SU-DHL-6 (cell line): ENCODE data around the gene FBP1.

Experiments used
- H2AFZ ChIP-seq: fragments of 200-600 bp; sonication (generic); 2 replicates; pipeline ENCODE4 v1.6.1; 2014; ENCODE audit warnings: low read depth, mild to moderate bottlenecking, moderate library complexity, mixed read lengths, antibody characterized with exemption, low read length; ENCODE audit not compliant: severe bottlenecking
- H3F3A ChIP-seq: fragments of 200-600 bp; shearing (Covaris generic); 2 replicates; pipeline ENCODE4 v1.6.0; 2016; ENCODE audit warnings: antibody characterized with exemption, mild to moderate bottlenecking; ENCODE audit not compliant: insufficient read depth
- H3K27ac ChIP-seq: fragments of 200-600 bp; sonication (generic); 2 replicates; pipeline ENCODE4 v1.5.1; 2016; ENCODE audit warnings: low read depth, mild to moderate bottlenecking, low read length, moderate library complexity, mixed read lengths
- H3K27me3 ChIP-seq: fragments of 200-600 bp; sonication (generic), shearing (Covaris generic); 2 replicates; pipeline ENCODE4 v1.6.0; 2014; ENCODE audit warnings: mild to moderate bottlenecking, low read length
- H3K36me3 ChIP-seq: fragments of 200-600 bp; sonication (generic); 2 replicates; pipeline ENCODE4 v1.6.1; 2014; ENCODE audit warnings: mild to moderate bottlenecking, low read length, mixed read lengths
- H3K4me2 ChIP-seq: fragments of 300-600, 200-600 bp; shearing (Covaris generic), sonication (generic); 2 replicates; pipeline ENCODE4 v1.6.0; 2014; ENCODE audit warnings: low read length, low read depth, mild to moderate bottlenecking; ENCODE audit not compliant: poor library complexity, severe bottlenecking
- H3K4me3 ChIP-seq: fragments of 200-600 bp; sonication (generic); 2 replicates; pipeline ENCODE4 v1.5.1; 2014; ENCODE audit warnings: antibody characterized with exemption, low read length, mild to moderate bottlenecking, mixed read lengths; ENCODE audit not compliant: insufficient read depth, poor library complexity, severe bottlenecking
- H3K79me2 ChIP-seq: fragments of 200-600 bp; sonication (generic); 2 replicates; pipeline ENCODE4 v1.6.1; 2014; ENCODE audit warnings: mild to moderate bottlenecking, low read length, moderate library complexity; ENCODE audit not compliant: insufficient read depth
- H3K9ac ChIP-seq: fragments of 200-600 bp; sonication (generic); 2 replicates; pipeline ENCODE4 v1.7.0; 2014; ENCODE audit warnings: mild to moderate bottlenecking, low read length
- H3K9me2 ChIP-seq: fragments of 200-600 bp; sonication (generic); replicated peaks from 2 replicates; pipeline ENCODE4 v1.6.1; 2014; ENCODE audit warnings: low read length; ENCODE audit not compliant: insufficient read depth
- H3K9me3 ChIP-seq: fragments of 200-600 bp; sonication (generic); 2 replicates; pipeline ENCODE4 v1.6.1; 2014; ENCODE audit warnings: low read length, mixed read lengths; ENCODE audit not compliant: insufficient read depth
- H4K20me1 ChIP-seq: fragments of 200-600 bp; sonication (generic); 2 replicates; pipeline ENCODE4 v1.6.1; 2014; ENCODE audit warnings: low read depth, mild to moderate bottlenecking, antibody characterized with exemption, low read length, moderate library complexity, mixed read lengths
- EZH2phosphoT487 ChIP-seq: fragments of 200-600 bp; sonication (generic), shearing (Covaris generic); conservative IDR thresholded peaks from 2 replicates; pipeline ENCODE4 v1.6.1; 2018; ENCODE audit warnings: mild to moderate bottlenecking, antibody characterized with exemption, low read length, moderate library complexity, mixed read lengths
- TF ChIP-seq, protein P1 (sequence below): fragments of 200-600 bp; sonication (generic); IDR thresholded peaks from one replicate; pipeline ENCODE4 v1.5.1; 2017; ENCODE audit warnings: antibody characterized with exemption, mild to moderate bottlenecking, low read length, moderate library complexity; ENCODE audit not compliant: insufficient read depth, poor library complexity, severe bottlenecking

The FBP1 gene

DNA sequence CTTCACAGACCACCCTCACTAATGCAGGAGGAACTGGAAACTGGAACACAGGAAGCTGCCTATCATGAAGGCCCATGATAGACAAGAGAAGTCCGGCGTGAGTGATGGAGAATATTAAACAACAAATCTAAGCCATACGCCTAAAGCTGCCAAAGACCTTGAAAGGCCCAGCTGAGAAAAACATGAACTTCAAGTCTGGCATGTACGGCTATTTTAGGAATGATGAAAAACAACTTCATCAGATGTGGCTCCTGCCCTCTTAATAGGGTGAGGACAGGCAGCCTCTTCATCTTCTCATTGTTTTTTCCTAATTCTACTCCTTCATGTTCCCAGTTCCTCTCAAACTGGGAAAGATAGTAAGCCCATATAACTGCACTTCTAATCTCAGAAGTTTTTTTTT, 20.3 kb downstream of the FBP1 start:
- Histone ChIP-seq H3K9me3 (no peaks in the 10 kb centered on the region), H3K9ac (no peak overlapping the region), H4K20me1 (no peaks in the 10 kb centered on the region), H3K4me3 (no peak overlapping the region), H3K79me2 (no peaks in the 10 kb centered on the region), H3K9me2 (no peaks in the 10 kb centered on the region), H3F3A (no peaks in the 10 kb centered on the region), H2AFZ (no peak overlapping the region), H3K27ac (no peak overlapping the region), H3K4me2 (no peak overlapping the region), H3K27me3 (no peaks in the 10 kb centered on the region), H3K36me3 (no peaks in the 10 kb centered on the region)
- TF ChIP-seq, protein P1, sequence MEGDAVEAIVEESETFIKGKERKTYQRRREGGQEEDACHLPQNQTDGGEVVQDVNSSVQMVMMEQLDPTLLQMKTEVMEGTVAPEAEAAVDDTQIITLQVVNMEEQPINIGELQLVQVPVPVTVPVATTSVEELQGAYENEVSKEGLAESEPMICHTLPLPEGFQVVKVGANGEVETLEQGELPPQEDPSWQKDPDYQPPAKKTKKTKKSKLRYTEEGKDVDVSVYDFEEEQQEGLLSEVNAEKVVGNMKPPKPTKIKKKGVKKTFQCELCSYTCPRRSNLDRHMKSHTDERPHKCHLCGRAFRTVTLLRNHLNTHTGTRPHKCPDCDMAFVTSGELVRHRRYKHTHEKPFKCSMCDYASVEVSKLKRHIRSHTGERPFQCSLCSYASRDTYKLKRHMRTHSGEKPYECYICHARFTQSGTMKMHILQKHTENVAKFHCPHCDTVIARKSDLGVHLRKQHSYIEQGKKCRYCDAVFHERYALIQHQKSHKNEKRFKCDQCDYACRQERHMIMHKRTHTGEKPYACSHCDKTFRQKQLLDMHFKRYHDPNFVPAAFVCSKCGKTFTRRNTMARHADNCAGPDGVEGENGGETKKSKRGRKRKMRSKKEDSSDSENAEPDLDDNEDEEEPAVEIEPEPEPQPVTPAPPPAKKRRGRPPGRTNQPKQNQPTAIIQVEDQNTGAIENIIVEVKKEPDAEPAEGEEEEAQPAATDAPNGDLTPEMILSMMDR: no peak
- no peak for TF ChIP-seq EZH2phosphoT487

DNA sequence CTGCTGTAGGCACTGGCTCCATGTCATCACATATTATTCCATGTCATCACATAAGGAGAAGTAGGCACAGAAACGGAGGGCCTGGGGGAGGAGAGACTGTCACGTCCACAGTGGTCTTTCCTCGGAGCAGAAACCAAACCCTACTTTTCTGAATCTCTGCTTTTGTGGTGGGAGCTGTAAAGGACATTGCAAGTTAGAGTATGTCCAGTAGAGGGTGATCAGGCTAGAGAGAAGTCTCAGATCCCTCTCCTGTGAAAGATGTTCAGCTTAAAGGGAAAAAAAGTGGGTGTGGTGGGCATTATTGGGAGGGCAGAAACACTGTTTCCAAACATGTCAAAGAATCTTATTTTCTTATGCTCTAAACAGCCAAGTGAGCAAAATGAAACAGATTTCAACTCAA, 26.3 kb downstream of the FBP1 start:
- Histone ChIP-seq H3K27ac (no peak overlapping the region), H4K20me1 (no peaks in the 10 kb centered on the region), H2AFZ (no peak overlapping the region), H3K27me3 (no peaks in the 10 kb centered on the region), H3K9ac (no peak overlapping the region), H3K9me3 (no peaks in the 10 kb centered on the region), H3K4me3 (no peak overlapping the region), H3F3A (no peaks in the 10 kb centered on the region), H3K9me2 (no peaks in the 10 kb centered on the region), H3K4me2 (no peak overlapping the region), H3K36me3 (no peaks in the 10 kb centered on the region), H3K79me2 (no peaks in the 10 kb centered on the region)
- TF ChIP-seq EZH2phosphoT487: no peak
- TF ChIP-seq, protein P1: no peak

DNA sequence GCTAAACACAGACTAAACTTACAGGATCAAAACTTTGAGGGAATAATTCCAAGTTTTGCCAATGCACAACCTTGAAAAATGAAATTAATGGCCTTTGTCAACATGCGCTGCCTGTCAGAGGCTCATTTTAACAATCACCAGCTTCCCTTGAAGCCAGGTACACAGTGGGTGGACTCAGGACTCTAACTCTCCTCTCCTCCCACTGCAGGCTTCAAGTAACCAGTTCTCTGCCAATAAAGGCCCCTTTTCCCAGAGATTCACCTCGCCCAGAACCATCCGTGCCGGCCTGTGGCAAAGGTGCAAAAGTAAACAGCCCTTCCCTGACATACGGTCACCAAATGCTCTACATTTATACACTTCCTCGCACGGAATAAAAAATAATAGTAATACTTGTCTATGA, 27.2 kb downstream of the FBP1 start:
- H3K4me2 ChIP-seq: no peak overlapping the region
- H4K20me1 ChIP-seq: no peaks in the 10 kb centered on the region
- H3F3A ChIP-seq: no peaks in the 10 kb centered on the region
- H3K9me2 ChIP-seq: no peaks in the 10 kb centered on the region
- H3K27me3 ChIP-seq: no peaks in the 10 kb centered on the region
- no peak overlapping the region for H2AFZ ChIP-seq
- no peak overlapping the region for H3K9ac ChIP-seq
- TF ChIP-seq, protein P1: no peak
- TF ChIP-seq EZH2phosphoT487: no peak
- H3K36me3 ChIP-seq: no peaks in the 10 kb centered on the region
- H3K27ac ChIP-seq: no peak overlapping the region
- H3K4me3 ChIP-seq: no peak overlapping the region
- H3K9me3 ChIP-seq: no peaks in the 10 kb centered on the region
- no peaks in the 10 kb centered on the region for H3K79me2 ChIP-seq

DNA sequence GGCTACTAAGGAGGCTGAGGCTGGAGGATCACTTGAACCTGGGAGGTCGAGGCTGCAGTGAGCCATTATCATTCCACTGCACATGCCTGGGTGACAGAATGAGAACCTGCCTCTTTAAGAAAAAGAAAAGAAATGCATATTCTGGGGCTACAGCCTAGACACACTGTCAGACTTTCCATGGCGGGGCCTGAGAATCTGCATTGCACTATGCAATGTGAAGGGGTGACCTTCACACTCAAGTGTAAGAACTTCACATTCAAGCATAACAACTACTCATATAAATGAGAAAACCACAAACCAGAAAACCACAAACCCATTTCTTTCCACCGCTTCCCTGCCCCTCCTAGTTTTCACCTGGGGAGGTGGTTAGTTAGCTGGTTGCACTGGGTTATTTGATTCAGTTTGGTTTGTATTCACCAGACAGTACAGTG, 27.7 kb downstream of the FBP1 start:
- Histone ChIP-seq H3K27me3 (no peaks in the 10 kb centered on the region), H2AFZ (no peak overlapping the region), H3K27ac (no peak overlapping the region), H4K20me1 (no peaks in the 10 kb centered on the region), H3K9ac (no peak overlapping the region), H3K4me3 (no peak overlapping the region), H3K36me3 (no peaks in the 10 kb centered on the region), H3K79me2 (no peaks in the 10 kb centered on the region), H3K9me2 (no peaks in the 10 kb centered on the region), H3F3A (no peaks in the 10 kb centered on the region), H3K9me3 (no peaks in the 10 kb centered on the region), H3K4me2 (no peak overlapping the region)
- no peak for TF ChIP-seq EZH2phosphoT487
- TF ChIP-seq, protein P1: no peak
